OCI-LY7 (cell line): ENCODE measurements around the gene RAPGEF3. TPM values are rescaled to one million over a fixed set of nuclear protein-coding genes. Genes with fewer than 3 reads are reported as not detected.

Source experiments
- Bru-seq: library from RNA; stranded (reverse); fragments of 400-500 nt; gene quantifications from one replicate; lab custom pipeline; 2021; lab: Mats Ljungman, UMichigan
- BruChase-seq, 2 experiments: library from RNA; stranded (reverse); fragments of 400-500 nt; gene quantifications; one replicate each; lab custom pipeline; 2021; lab: Mats Ljungman, UMichigan
- BruUV-seq: library from RNA; stranded (reverse); fragments of 400-500 nt; replicated peaks from 2 replicates; lab custom pipeline; 2021; lab: Mats Ljungman, UMichigan
- CTCF ChIA-PET: fragments of 300-600 bp; sonication (Branson Sonifier 250); formaldehyde crosslinking; loops from one replicate; lab custom pipeline; 2022; ENCODE audit warnings: antibody characterized with exemption; ENCODE audit not compliant: unreplicated experiment; lab: Charles Lee
- POLR2A ChIA-PET: fragments of 300-600 bp; sonication (Branson Sonifier 250); formaldehyde crosslinking; loops from one replicate; lab custom pipeline; 2022; ENCODE audit warnings: antibody characterized with exemption; lab: Charles Lee
- DNase-seq: peaks from one replicate; pipeline ENCODE4 v3.0.0-alpha.2; 2015; ENCODE audit warnings: low spot score
- H2AFZ ChIP-seq: fragments of 200-600 bp; sonication (generic), shearing (Covaris generic); 2 replicates; pipeline ENCODE4 v1.6.1; 2014; ENCODE audit warnings: mild to moderate bottlenecking, antibody characterized with exemption, low read length, moderate library complexity
- H3K27ac ChIP-seq: fragments of 200-600 bp; sonication (generic); 2 replicates; pipeline ENCODE4 v1.5.1; 2014; ENCODE audit warnings: mixed run types, low read depth, mild to moderate bottlenecking, moderate library complexity, low read length, inconsistent platforms; ENCODE audit not compliant: poor library complexity, severe bottlenecking
- H3K36me3 ChIP-seq: fragments of 200-600 bp; sonication (generic); 2 replicates; pipeline ENCODE4 v1.6.1; 2014; ENCODE audit warnings: mild to moderate bottlenecking, antibody characterized with exemption, low read length, moderate library complexity, mixed read lengths; ENCODE audit not compliant: insufficient read depth
- H3K4me1 ChIP-seq: fragments of 200-600 bp; sonication (generic); 2 replicates; pipeline ENCODE4 v1.5.1; 2014; ENCODE audit warnings: mild to moderate bottlenecking, low read length; ENCODE audit not compliant: insufficient read depth, poor library complexity, severe bottlenecking
- H3K4me2 ChIP-seq: fragments of 200-600 bp; sonication (generic); 2 replicates; pipeline ENCODE4 v1.6.1; 2014; ENCODE audit warnings: mild to moderate bottlenecking, low read length
- H3K4me3 ChIP-seq: fragments of 200-600 bp; sonication (generic); 2 replicates; pipeline ENCODE4 v1.5.1; 2014; ENCODE audit warnings: mild to moderate bottlenecking, low read depth, low read length; ENCODE audit not compliant: poor library complexity, severe bottlenecking
- H3K79me2 ChIP-seq: fragments of 200-600 bp; sonication (generic); 2 replicates; pipeline ENCODE4 v1.6.1; 2016; ENCODE audit warnings: low read depth, mild to moderate bottlenecking, low read length, moderate library complexity, mixed read lengths; ENCODE audit not compliant: insufficient read depth
- H3K9me2 ChIP-seq: fragments of 200-600 bp; sonication (generic); 2 replicates; pipeline ENCODE4 v1.6.1; 2016; ENCODE audit warnings: mild to moderate bottlenecking, low read length, mixed read lengths; ENCODE audit not compliant: insufficient read depth
- H3K9me3 ChIP-seq: fragments of 200-600 bp; sonication (generic); 2 replicates; pipeline ENCODE4 v1.6.1; 2014; ENCODE audit warnings: mild to moderate bottlenecking, mixed run types, low read length, mixed read lengths
- H4K20me1 ChIP-seq: fragments of 200-600 bp; sonication (generic); 2 replicates; pipeline ENCODE4 v1.6.1; 2014; ENCODE audit warnings: mild to moderate bottlenecking, antibody characterized with exemption, low read length, moderate library complexity, mixed read lengths; ENCODE audit not compliant: insufficient read depth
- CTCF ChIP-seq: fragments of 200-600 bp; sonication (generic); conservative IDR thresholded peaks from 2 replicates; pipeline ENCODE4 v1.5.1; 2014; ENCODE audit warnings: mild to moderate bottlenecking, antibody characterized with exemption, low read length, moderate library complexity, mixed read lengths
- EZH2phosphoT487 ChIP-seq: fragments of 200-600 bp; sonication (generic); IDR thresholded peaks from 2 replicates; pipeline ENCODE4 v1.6.1; 2018; ENCODE audit warnings: low read depth, borderline replicate concordance, mild to moderate bottlenecking, mixed run types, antibody characterized with exemption, low read length, moderate library complexity, mixed read lengths
- intact Hi-C: fragments of 100-400 bp; cut with micrococcal nuclease; formaldehyde crosslinking; loops from one replicate; pipeline ENCODE4 v1.10.0; 2022; ENCODE audit not compliant: unreplicated experiment
- long read RNA-seq: library from polyadenylated mRNA; stranded (forward); transcript quantifications from one replicate; pipeline ENCODE4 v2.0.0, GENCODE V29; 2022
- total RNA-seq, 2 experiments: library from RNA; depleted of rRNA in 1 of 2; stranded (reverse); fragments of >200 nt in 1 of 2; shearing (Covaris generic) in 1 of 2; gene quantifications; 2 replicates each; pipeline ENCODE4 v1.2.3, GENCODE V29; 2014 to 2022

RAPGEF3 gene
- total RNA-seq (2014; rRNA removed; shearing (Covaris generic)) (0.69 and 0.80 TPM in 2 replicates), total RNA-seq (2022) (2.9 and 4.7 TPM in 2 replicates), Bru-seq, nascent RNA (percentile 25 among the genes with signal in this experiment), BruChase-seq, experiment 1, labeled RNA remaining after a 6-hour chase (percentile 24 among the genes with signal in this experiment), BruChase-seq, experiment 2, labeled RNA remaining after a 2-hour chase (percentile 24 among the genes with signal in this experiment)
- long read RNA-seq = 0 reads

GRCh38 chr12:47758834-47759690, at the start of gene RAPGEF3:
Gene RAPGEF3, minus strand, starts transcription at chr12:47758880. Its CDS starts 324 bp downstream, at chr12:47758556.
- Histone ChIP-seq H4K20me1 (no peaks in the 10 kb centered on the region), H3K4me3 (peak within 1 kb of the TSS; percentile 70), H3K79me2 (no peaks in the 10 kb centered on the region), H3K27ac (no peak within 1 kb of the TSS), H3K36me3 (no peaks in the 10 kb centered on the region), H3K4me1 (peaks cover 39% of the 10 kb centered on the region), H3K9me2 (no peaks in the 10 kb centered on the region), H2AFZ (peak within 1 kb of the TSS; percentile 99), H3K9me3 (no peaks in the 10 kb centered on the region), H3K4me2 (peak within 1 kb of the TSS; percentile 92)
- DNase-seq = peak; percentile 78
- ChIA-PET POLR2A (interaction anchor here (0.5 to 6.7 kb wide), 5 partner anchors 8 to 1533 kb away, joined by 6 to 44 read pairs (median 8); no protein-coding TSS in a partner anchor), CTCF (interaction anchor here (0.8 to 2.3 kb wide), 3 partner anchors 8 to 438 kb away, joined by 3 to 16 read pairs (median 13); no protein-coding TSS in a partner anchor)
- no TSS peak for BruUV-seq
- intact Hi-C loops = loop anchor here (1.0 kb wide), 1 partner anchor 17 kb away; no protein-coding TSS in a partner anchor
- TF ChIP-seq CTCF (peak; percentile 68), EZH2phosphoT487 (no peak)

- DNase-seq = peak; percentile 94
- Histone ChIP-seq H3K9me2 (no peaks in the 10 kb centered on the region), H3K27ac (peak overlapping the region; percentile 71), H3K9me3 (no peaks in the 10 kb centered on the region), H4K20me1 (peaks cover 23% of the 10 kb centered on the region), H3K4me2 (peak overlapping the region; percentile 98), H2AFZ (no peak overlapping the region), H3K79me2 (peaks cover 66% of the 10 kb centered on the region), H3K4me3 (peak overlapping the region; percentile 61), H3K36me3 (peaks cover 33% of the 10 kb centered on the region), H3K4me1 (peaks cover 91% of the 10 kb centered on the region)
- intact Hi-C loops = loop anchor here (1.0 kb wide), 1 partner anchor 11 kb away; the partner anchor contains the start of gene HDAC7
- ChIA-PET CTCF (interaction anchor here (1.0 to 8.0 kb wide), 7 partner anchors 9 to 65 kb away, joined by 3 to 133 read pairs (median 9); no protein-coding TSS in a partner anchor), POLR2A (interaction anchor here (0.6 to 10.4 kb wide), 14 partner anchors 10 to 292 kb away, joined by 3 to 342 read pairs (median 4); partner anchors contain the start of gene HDAC7)
- no TSS peak for BruUV-seq
- TF ChIP-seq EZH2phosphoT487 (no peak), CTCF (no peak)
These were observed 49.4 kb upstream of the RAPGEF3 start for GRCh38 chr12:47808050-47808449.
